MCF 10A (cell line): ENCODE measurements around the gene DDX19B. TPM values are rescaled to one million over a fixed set of nuclear protein-coding genes. Genes with fewer than 3 reads are reported as not detected.
"Not testable (repeated sequence)": the region's sequence is repeated elsewhere in the genome, so short reads cannot be mapped to it uniquely, and the experiment has no call there.

ENCODE experiments used
- BruUV-seq: library from RNA; stranded (reverse); fragments of 400-500 nt; replicated peaks from 2 replicates; lab custom pipeline; 2021; lab: Mats Ljungman, UMichigan
- CTCF ChIA-PET: fragments of 300-600 bp; sonication (Branson Sonifier 250); formaldehyde crosslinking; extraction: SDS; loops from one replicate; lab custom pipeline; 2021; ENCODE audit warnings: antibody characterized with exemption, inconsistent platforms; lab: Yijun Ruan, JAX
- POLR2A ChIA-PET: fragments of 300-600, 350-650 bp; sonication (Branson Sonifier 250); formaldehyde crosslinking; extraction: SDS; loops from one replicate; lab custom pipeline; 2020; ENCODE audit warnings: antibody characterized with exemption, inconsistent platforms; lab: Yijun Ruan, JAX
- DNase-seq: peaks from one replicate; pipeline ENCODE4 v3.0.0-alpha.2; 2018; ENCODE audit not compliant: unreplicated experiment
- H3K27ac Mint-ChIP-seq: one replicate; pipeline ENCODE4 v1.8.0; 2022; ENCODE audit warnings: mild to moderate bottlenecking, low read depth, mixed read lengths; ENCODE audit not compliant: unreplicated experiment
- H3K27me3 Mint-ChIP-seq: one replicate; pipeline ENCODE4 v1.8.0; 2022; ENCODE audit warnings: mixed read lengths; ENCODE audit not compliant: insufficient read depth, unreplicated experiment
- H3K36me3 Mint-ChIP-seq: one replicate; pipeline ENCODE4 v1.8.0; 2022; ENCODE audit warnings: mild to moderate bottlenecking, moderate library complexity, mixed read lengths; ENCODE audit not compliant: insufficient read depth, unreplicated experiment
- H3K4me1 Mint-ChIP-seq: one replicate; pipeline ENCODE4 v1.8.0; 2022; ENCODE audit warnings: mixed read lengths; ENCODE audit not compliant: insufficient read depth, unreplicated experiment
- H3K4me3 Mint-ChIP-seq: one replicate; pipeline ENCODE4 v1.8.0; 2022; ENCODE audit warnings: mild to moderate bottlenecking, moderate library complexity, mixed read lengths; ENCODE audit not compliant: unreplicated experiment
- H3K9me3 Mint-ChIP-seq: one replicate; pipeline ENCODE4 v1.8.0; 2022; ENCODE audit warnings: mixed read lengths; ENCODE audit not compliant: unreplicated experiment
- CTCF ChIP-seq: fragments of 200-600 bp; IDR thresholded peaks from one replicate; pipeline ENCODE4 v1.8.0; 2022; ENCODE audit warnings: antibody characterized with exemption, mild to moderate bottlenecking; ENCODE audit not compliant: unreplicated experiment
- intact Hi-C: fragments of 100-400 bp; cut with micrococcal nuclease; formaldehyde crosslinking; loops from 2 replicates; pipeline ENCODE4 v1.14.1; 2022
- total RNA-seq: library from RNA; stranded (reverse); gene quantifications from 2 replicates; pipeline ENCODE4 v1.2.3, GENCODE V29; 2022

The DDX19B gene
- total RNA-seq, 1 experiment from 2014 or later: 38.6 TPM

GRCh38 chr16:70258065-70258464 is 40.9 kb upstream of the DDX19B start:
- CTCF ChIA-PET: interaction anchor here (0.5 to 1.0 kb wide), 3 partner anchors 8 to 38 kb away, joined by 3 to 6 read pairs (median 3); no protein-coding TSS in a partner anchor
- no peaks in the 10 kb centered on the region for H3K4me1 Mint-ChIP-seq
- no peaks in the 10 kb centered on the region for H3K9me3 Mint-ChIP-seq
- no peak overlapping the region for H3K4me3 Mint-ChIP-seq
- POLR2A ChIA-PET: no interaction called here
- no TSS peak for BruUV-seq
- no peaks in the 10 kb centered on the region for H3K27me3 Mint-ChIP-seq
- peaks cover 100% of the 10 kb centered on the region for H3K36me3 Mint-ChIP-seq
- H3K27ac Mint-ChIP-seq: no peak overlapping the region
- TF ChIP-seq CTCF: no peak
- intact Hi-C loops: no loop called here
- no peak for DNase-seq

GRCh38 chr16:70258946-70259345 is 40.0 kb upstream of the DDX19B start:
- Mint-ChIP-seq H3K27ac (no peak overlapping the region), H3K9me3 (no peaks in the 10 kb centered on the region), H3K36me3 (peaks cover 100% of the 10 kb centered on the region), H3K4me3 (no peak overlapping the region), H3K4me1 (no peaks in the 10 kb centered on the region), H3K27me3 (no peaks in the 10 kb centered on the region)
- DNase-seq: no peak
- ChIA-PET POLR2A (interaction anchor here (0.6 kb wide), 1 partner anchor 28 kb away, joined by 3 read pairs; no protein-coding TSS in a partner anchor), CTCF (interaction anchor here (0.6 to 1.0 kb wide), 2 partner anchors 9 to 222 kb away, joined by 3 to 6 read pairs; no protein-coding TSS in a partner anchor)
- no peak for TF ChIP-seq CTCF
- intact Hi-C loops: no loop called here
- BruUV-seq: no TSS peak

- BruUV-seq, H3K27ac Mint-ChIP-seq, H3K9me3 Mint-ChIP-seq, H3K4me3 Mint-ChIP-seq, DNase-seq, H3K4me1 Mint-ChIP-seq, H3K27me3 Mint-ChIP-seq, intact Hi-C loops: not testable (repeated sequence)
- H3K36me3 Mint-ChIP-seq: peaks cover 100% of the 10 kb centered on the region
- POLR2A ChIA-PET: interaction anchor here (1.0 kb wide), 1 partner anchor 87 kb away, joined by 3 read pairs; the partner anchor contains the start of gene DDX19A
- CTCF ChIA-PET: interaction anchor here (0.8 kb wide), 1 partner anchor 8 kb away, joined by 3 read pairs; no protein-coding TSS in a partner anchor
These were observed 39.1 kb upstream of the DDX19B start for GRCh38 chr16:70259903-70260302.

- peaks cover 100% of the 10 kb centered on the region for H3K36me3 Mint-ChIP-seq
- ChIA-PET POLR2A (no interaction called here), CTCF (interaction anchor here (0.5 to 2.7 kb wide), 14 partner anchors 11 to 684 kb away, joined by 3 to 12 read pairs (median 4); no protein-coding TSS in a partner anchor)
- intact Hi-C loops: no loop called here
- no TSS peak for BruUV-seq
- no peak overlapping the region for H3K27ac Mint-ChIP-seq
- DNase-seq: peak; percentile 62
- no peak overlapping the region for H3K4me3 Mint-ChIP-seq
- H3K9me3 Mint-ChIP-seq: no peaks in the 10 kb centered on the region
- peak; percentile 39 for TF ChIP-seq CTCF
- H3K27me3 Mint-ChIP-seq: no peaks in the 10 kb centered on the region
- H3K4me1 Mint-ChIP-seq: no peaks in the 10 kb centered on the region
These were observed 31.5 kb upstream of the DDX19B start for GRCh38 chr16:70267516-70267915.

- H3K27ac Mint-ChIP-seq, DNase-seq, intact Hi-C loops, H3K27me3 Mint-ChIP-seq, H3K4me1 Mint-ChIP-seq, BruUV-seq, H3K9me3 Mint-ChIP-seq, POLR2A ChIA-PET, H3K4me3 Mint-ChIP-seq: not testable (repeated sequence)
- peaks cover 100% of the 10 kb centered on the region for H3K36me3 Mint-ChIP-seq
- CTCF ChIA-PET: interaction anchor here (0.9 to 2.7 kb wide), 12 partner anchors 8 to 49 kb away, joined by 3 to 12 read pairs (median 4); no protein-coding TSS in a partner anchor
These were observed 31.1 kb upstream of the DDX19B start for GRCh38 chr16:70267922-70268321.
